ENCODE measurements around the gene LBH.

The LBH gene

DNA sequence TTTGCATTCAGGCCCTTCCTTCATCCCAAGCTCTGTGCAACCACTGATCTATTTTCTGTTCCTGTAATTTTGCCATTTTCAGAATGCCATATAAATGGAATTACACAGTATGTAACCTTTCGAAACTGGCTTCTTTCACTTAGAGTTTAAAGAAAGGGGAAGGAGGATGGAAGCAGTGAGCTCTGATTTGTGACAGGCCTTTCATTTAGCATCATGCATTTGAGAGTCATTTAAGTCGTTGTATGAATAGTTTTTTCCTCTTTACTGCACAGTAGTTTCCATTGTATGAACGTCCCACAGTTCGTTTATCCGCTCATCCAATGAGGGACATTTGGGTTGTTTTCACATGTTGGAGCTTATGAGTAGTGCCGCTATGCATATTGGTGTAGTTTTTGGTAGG, 67.0 kb downstream of the LBH start:
- TF ChIP-seq RAD21 (IDR thresholded peaks at IDR 0.05; ENCODE audit: low read depth) = no peak
- no peak for TF ChIP-seq TAF1 (IDR thresholded peaks at IDR 0.05; ENCODE audit: low read depth)
- TF ChIP-seq EP300 (IDR thresholded peaks at IDR 0.05; ENCODE audit: borderline replicate concordance) = no peak
- TF ChIP-seq TCF12 (IDR thresholded peaks at IDR 0.05; ENCODE audit: low read depth) = no peak
- TF ChIP-seq, protein P1, sequence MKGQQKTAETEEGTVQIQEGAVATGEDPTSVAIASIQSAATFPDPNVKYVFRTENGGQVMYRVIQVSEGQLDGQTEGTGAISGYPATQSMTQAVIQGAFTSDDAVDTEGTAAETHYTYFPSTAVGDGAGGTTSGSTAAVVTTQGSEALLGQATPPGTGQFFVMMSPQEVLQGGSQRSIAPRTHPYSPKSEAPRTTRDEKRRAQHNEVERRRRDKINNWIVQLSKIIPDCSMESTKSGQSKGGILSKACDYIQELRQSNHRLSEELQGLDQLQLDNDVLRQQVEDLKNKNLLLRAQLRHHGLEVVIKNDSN (IDR thresholded peaks at IDR 0.05) = no peak
- TF ChIP-seq EGR1 (IDR thresholded peaks at IDR 0.05) = no peak
- TF ChIP-seq, protein P2, sequence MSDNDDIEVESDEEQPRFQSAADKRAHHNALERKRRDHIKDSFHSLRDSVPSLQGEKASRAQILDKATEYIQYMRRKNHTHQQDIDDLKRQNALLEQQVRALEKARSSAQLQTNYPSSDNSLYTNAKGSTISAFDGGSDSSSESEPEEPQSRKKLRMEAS (IDR thresholded peaks at IDR 0.05) = no peak
- no peak for TF ChIP-seq NFIC (IDR thresholded peaks at IDR 0.05)
- no peak for TF ChIP-seq CREB1 (IDR thresholded peaks at IDR 0.05; ENCODE audit: low read depth)
- no peak for TF ChIP-seq FOXM1 (IDR thresholded peaks at IDR 0.05; ENCODE audit: borderline replicate concordance, low read depth)
- TF ChIP-seq CEBPB (IDR thresholded peaks at IDR 0.05) = no peak
- no peak for TF ChIP-seq TEAD4 (IDR thresholded peaks at IDR 0.05)
- TF ChIP-seq, protein P3, sequence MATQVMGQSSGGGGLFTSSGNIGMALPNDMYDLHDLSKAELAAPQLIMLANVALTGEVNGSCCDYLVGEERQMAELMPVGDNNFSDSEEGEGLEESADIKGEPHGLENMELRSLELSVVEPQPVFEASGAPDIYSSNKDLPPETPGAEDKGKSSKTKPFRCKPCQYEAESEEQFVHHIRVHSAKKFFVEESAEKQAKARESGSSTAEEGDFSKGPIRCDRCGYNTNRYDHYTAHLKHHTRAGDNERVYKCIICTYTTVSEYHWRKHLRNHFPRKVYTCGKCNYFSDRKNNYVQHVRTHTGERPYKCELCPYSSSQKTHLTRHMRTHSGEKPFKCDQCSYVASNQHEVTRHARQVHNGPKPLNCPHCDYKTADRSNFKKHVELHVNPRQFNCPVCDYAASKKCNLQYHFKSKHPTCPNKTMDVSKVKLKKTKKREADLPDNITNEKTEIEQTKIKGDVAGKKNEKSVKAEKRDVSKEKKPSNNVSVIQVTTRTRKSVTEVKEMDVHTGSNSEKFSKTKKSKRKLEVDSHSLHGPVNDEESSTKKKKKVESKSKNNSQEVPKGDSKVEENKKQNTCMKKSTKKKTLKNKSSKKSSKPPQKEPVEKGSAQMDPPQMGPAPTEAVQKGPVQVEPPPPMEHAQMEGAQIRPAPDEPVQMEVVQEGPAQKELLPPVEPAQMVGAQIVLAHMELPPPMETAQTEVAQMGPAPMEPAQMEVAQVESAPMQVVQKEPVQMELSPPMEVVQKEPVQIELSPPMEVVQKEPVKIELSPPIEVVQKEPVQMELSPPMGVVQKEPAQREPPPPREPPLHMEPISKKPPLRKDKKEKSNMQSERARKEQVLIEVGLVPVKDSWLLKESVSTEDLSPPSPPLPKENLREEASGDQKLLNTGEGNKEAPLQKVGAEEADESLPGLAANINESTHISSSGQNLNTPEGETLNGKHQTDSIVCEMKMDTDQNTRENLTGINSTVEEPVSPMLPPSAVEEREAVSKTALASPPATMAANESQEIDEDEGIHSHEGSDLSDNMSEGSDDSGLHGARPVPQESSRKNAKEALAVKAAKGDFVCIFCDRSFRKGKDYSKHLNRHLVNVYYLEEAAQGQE (IDR thresholded peaks at IDR 0.05; ENCODE audit: low read depth) = no peak
- no peak for TF ChIP-seq ZBTB7A (IDR thresholded peaks at IDR 0.05; ENCODE audit: low read depth)
- no peak for TF ChIP-seq YY1 (IDR thresholded peaks at IDR 0.05; ENCODE audit: low read depth)

DNA sequence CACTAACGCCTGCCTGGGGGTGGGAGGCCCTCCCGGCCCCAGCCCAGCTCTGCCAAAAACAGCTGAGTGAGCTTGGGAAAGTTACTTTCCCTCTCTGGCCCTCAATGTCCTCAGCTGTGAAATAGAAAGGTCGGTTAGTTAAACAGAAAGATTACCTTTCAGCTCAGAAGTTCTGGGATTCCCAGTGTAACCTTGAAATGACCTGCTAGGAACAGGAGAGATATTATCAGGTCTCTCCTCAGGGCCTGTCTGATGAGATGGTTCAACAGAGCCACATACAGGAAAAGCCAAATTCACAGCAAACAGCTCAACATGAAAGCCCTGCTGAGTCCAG, 68.8 kb downstream of the LBH start:
- TF ChIP-seq FOXM1 (IDR thresholded peaks at IDR 0.05; ENCODE audit: borderline replicate concordance, low read depth) = no peak
- no peak for TF ChIP-seq RAD21 (IDR thresholded peaks at IDR 0.05; ENCODE audit: low read depth)
- no peak for TF ChIP-seq CEBPB (IDR thresholded peaks at IDR 0.05)
- no peak for TF ChIP-seq YY1 (IDR thresholded peaks at IDR 0.05; ENCODE audit: low read depth)
- TF ChIP-seq, protein P2 (IDR thresholded peaks at IDR 0.05) = no peak
- TF ChIP-seq, protein P3 (IDR thresholded peaks at IDR 0.05; ENCODE audit: low read depth) = no peak
- TF ChIP-seq TCF12 (IDR thresholded peaks at IDR 0.05; ENCODE audit: low read depth) = no peak
- TF ChIP-seq TAF1 (IDR thresholded peaks at IDR 0.05; ENCODE audit: low read depth) = no peak
- TF ChIP-seq EGR1 (IDR thresholded peaks at IDR 0.05) = no peak
- no peak for TF ChIP-seq ZBTB7A (IDR thresholded peaks at IDR 0.05; ENCODE audit: low read depth)
- TF ChIP-seq, protein P1 (IDR thresholded peaks at IDR 0.05) = no peak
- TF ChIP-seq CREB1 (IDR thresholded peaks at IDR 0.05; ENCODE audit: low read depth) = no peak

DNA sequence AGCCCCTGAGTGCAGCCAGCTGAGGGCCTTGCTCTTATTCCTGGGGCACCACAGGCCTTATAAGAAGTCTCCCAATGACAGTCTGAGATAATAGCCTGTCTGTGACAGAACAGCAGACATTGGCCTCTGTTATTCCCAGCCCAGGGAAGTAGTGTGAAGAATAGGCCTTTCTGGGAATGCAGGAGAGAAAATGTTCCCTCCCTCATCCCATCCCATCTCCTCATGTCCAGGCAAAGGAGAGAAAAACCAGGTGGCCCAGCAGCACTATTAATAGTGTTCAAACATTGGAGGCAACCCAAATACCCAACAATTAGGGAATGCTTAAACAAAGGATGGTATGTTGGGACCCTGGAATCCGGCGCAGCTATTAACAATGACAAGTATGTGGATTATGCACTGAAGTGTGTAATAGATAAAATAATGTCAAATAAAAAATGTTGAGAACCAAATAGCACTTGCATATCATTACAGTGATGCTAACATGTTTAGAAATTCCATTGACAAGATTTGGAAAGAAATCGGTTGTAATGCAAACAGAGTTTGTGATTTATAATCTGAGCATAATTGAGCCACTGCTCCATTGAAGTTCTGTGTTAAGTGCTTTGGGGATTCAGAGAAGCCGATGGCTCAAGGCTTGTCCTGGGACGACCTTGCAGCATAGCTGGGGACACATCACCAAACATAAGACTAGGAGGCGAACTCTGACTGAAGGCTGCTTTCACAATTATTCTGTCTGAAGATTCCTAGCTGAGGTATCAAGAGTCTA, 69.3 kb downstream of the LBH start:
- TF ChIP-seq EP300 (IDR thresholded peaks at IDR 0.05; ENCODE audit: borderline replicate concordance) (peak; percentile 95), NFIC (IDR thresholded peaks at IDR 0.05) (peak; percentile 85), TEAD4 (IDR thresholded peaks at IDR 0.05) (peak; percentile 97), FOXM1 (IDR thresholded peaks at IDR 0.05; ENCODE audit: borderline replicate concordance, low read depth) (peak; percentile 83), TCF12 (IDR thresholded peaks at IDR 0.05; ENCODE audit: low read depth) (peak; percentile 91), EGR1 (IDR thresholded peaks at IDR 0.05) (no peak), RAD21 (IDR thresholded peaks at IDR 0.05; ENCODE audit: low read depth) (0 out of 2 replicates have a peak, but pooled peaks have one; percentile 0), YY1 (IDR thresholded peaks at IDR 0.05; ENCODE audit: low read depth) (no peak)
- TF ChIP-seq, protein P3 (IDR thresholded peaks at IDR 0.05; ENCODE audit: low read depth) = no peak
- TF ChIP-seq, protein P1 (IDR thresholded peaks at IDR 0.05) = no peak

DNA sequence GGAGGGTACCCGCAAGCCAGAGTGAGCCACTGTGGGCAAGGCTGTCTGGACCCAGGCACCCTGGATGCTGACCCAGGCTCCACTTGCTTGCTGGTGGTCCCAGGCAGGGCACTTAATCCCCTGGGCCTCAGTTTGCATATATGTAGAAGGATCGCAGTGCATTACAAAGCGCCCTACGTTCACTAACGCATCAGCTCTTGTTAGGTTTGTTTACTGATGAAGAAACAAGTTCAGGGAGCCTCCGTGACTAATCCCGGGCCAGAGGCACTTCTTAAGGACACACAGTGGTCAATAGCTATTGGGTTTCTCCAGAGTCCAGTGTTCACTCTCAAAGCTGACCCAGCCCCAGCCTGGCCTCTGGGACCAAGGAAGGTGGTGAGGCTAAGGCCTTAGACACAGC, 70.2 kb downstream of the LBH start:
- TF ChIP-seq TEAD4 (IDR thresholded peaks at IDR 0.05) (no peak), TAF1 (IDR thresholded peaks at IDR 0.05; ENCODE audit: low read depth) (no peak), RAD21 (IDR thresholded peaks at IDR 0.05; ENCODE audit: low read depth) (no peak), ZBTB7A (IDR thresholded peaks at IDR 0.05; ENCODE audit: low read depth) (no peak), EP300 (IDR thresholded peaks at IDR 0.05; ENCODE audit: borderline replicate concordance) (no peak), FOXM1 (IDR thresholded peaks at IDR 0.05; ENCODE audit: borderline replicate concordance, low read depth) (no peak)

Data from Ishikawa (cell line).